ENCODE measurements around the gene TCTN3.
A peak's percentile ranks its signal among the peaks of the same experiment; 100 is the strongest.
"Not testable (repeated sequence)": the region's sequence is repeated elsewhere in the genome, so short reads cannot be mapped to it uniquely, and the experiment has no call there.

The TCTN3 gene

GRCh38 chr10:95693668-95694534 lies at the start of gene TCTN3:
Gene TCTN3 (minus strand): TSS chr10:95693927. CDS start chr10:95693899, 28 bp downstream.
- ATAC-seq, result peak; percentile 99

GRCh38 chr10:95742962-95743535 lies 49.3 kb upstream of the TCTN3 start:
- ATAC-seq, result no peak

GRCh38 chr10:95742485-95742884 lies 48.8 kb upstream of the TCTN3 start:
- no peak for ATAC-seq

- ATAC-seq, result peak in 1 of 2 donors; percentile 20
Observed at GRCh38 chr10:95741807-95742467, 48.2 kb upstream of the TCTN3 start.

- no peak for ATAC-seq
Observed at GRCh38 chr10:95739056-95739455, 45.3 kb upstream of the TCTN3 start.

GRCh38 chr10:95732907-95733306 lies 39.2 kb upstream of the TCTN3 start:
- ATAC-seq, result not testable (repeated sequence)

- ATAC-seq, result no peak
Observed at GRCh38 chr10:95730233-95730632, 36.5 kb upstream of the TCTN3 start.

- no peak for ATAC-seq
Observed at GRCh38 chr10:95729323-95730055, 35.8 kb upstream of the TCTN3 start.

- no peak for ATAC-seq
Observed at GRCh38 chr10:95728526-95728925, 34.8 kb upstream of the TCTN3 start.

GRCh38 chr10:95722496-95722895 lies 28.8 kb upstream of the TCTN3 start:
- ATAC-seq, result not testable (repeated sequence)

- not testable (repeated sequence) for ATAC-seq
Observed at GRCh38 chr10:95720745-95721144, 27.0 kb upstream of the TCTN3 start.

- ATAC-seq, result no peak
Observed at GRCh38 chr10:95716866-95717265, 23.1 kb upstream of the TCTN3 start.

- ATAC-seq, result no peak
Observed at GRCh38 chr10:95716466-95716865, 22.7 kb upstream of the TCTN3 start.

GRCh38 chr10:95711492-95711891 lies 17.8 kb upstream of the TCTN3 start:
- no peak for ATAC-seq

- no peak for ATAC-seq
Observed at GRCh38 chr10:95706990-95707389, 13.3 kb upstream of the TCTN3 start.

GRCh38 chr10:95706573-95706972 lies 12.8 kb upstream of the TCTN3 start:
- no peak for ATAC-seq

GRCh38 chr10:95698415-95698814 lies 4.7 kb upstream of the TCTN3 start:
- ATAC-seq, result no peak

GRCh38 chr10:95697429-95697828 lies 3.7 kb upstream of the TCTN3 start:
- ATAC-seq, result no peak

GRCh38 chr10:95694665-95695064 lies 938 bp upstream of the TCTN3 start:
- no peak for ATAC-seq

GRCh38 chr10:95693071-95693667 lies 558 bp downstream of the TCTN3 start:
- no peak for ATAC-seq

- ATAC-seq, result no peak
Observed at GRCh38 chr10:95691281-95691680, 2.4 kb downstream of the TCTN3 start.

- ATAC-seq, result no peak
Observed at GRCh38 chr10:95688648-95689047, 5.1 kb downstream of the TCTN3 start.

GRCh38 chr10:95683966-95684365 lies 9.8 kb downstream of the TCTN3 start:
- no peak for ATAC-seq

Data from activated CD4-positive, CD25-positive, alpha-beta regulatory T cell treated with anti-CD3 and anti-CD28 coated beads, Interleukin-2, amount 50 U/mL, for 24 hours (primary cell).